ENCODE data around the gene DIAPH2.

DNA sequence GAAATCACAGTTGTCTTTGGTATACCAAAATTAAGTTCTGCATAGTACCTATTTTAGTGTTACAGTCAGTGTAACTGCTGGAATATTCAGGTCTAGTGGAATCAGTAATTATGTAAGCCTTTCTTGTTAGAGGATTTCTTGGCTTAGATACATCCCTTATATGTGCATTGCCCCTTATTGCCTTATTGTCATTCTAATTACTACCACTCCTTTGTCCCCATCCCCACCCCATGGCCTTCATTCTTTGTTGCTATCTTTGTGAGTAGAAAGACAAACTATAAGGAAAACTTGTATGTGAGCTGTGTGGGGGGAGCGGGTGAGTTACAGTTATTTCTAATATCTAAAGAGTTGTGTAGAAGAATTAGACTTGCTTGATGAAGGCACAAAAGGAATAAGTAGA, 162.2 kb downstream of the DIAPH2 start:
- no peak for TF ChIP-seq POLR2A (IDR thresholded peaks at IDR 0.05; ENCODE audit: low read depth, low read length)
- TF ChIP-seq POLR2AphosphoS5 (IDR thresholded peaks at IDR 0.05; ENCODE audit: low read depth, low read length): no peak
- no peak for TF ChIP-seq TAF1 (IDR thresholded peaks at IDR 0.05; ENCODE audit: borderline replicate concordance, low read depth, low read length)

Measured in GM12892 (cell line).